MM.1S (cell line): ENCODE results near the gene NMRK2.
A peak's percentile ranks its signal among the peaks of the same experiment; 100 is the strongest.

Experiments
- DNase-seq: peaks from one replicate; pipeline ENCODE4 v3.0.0-alpha.2; 2015
- H2AFZ ChIP-seq: fragments of 300-600 bp; sonication (generic); 2 replicates; pipeline ENCODE4 v1.6.0; 2016; ENCODE audit warnings: antibody characterized with exemption, low read length
- H3F3A ChIP-seq: fragments of 300-600 bp; sonication (generic); 2 replicates; pipeline ENCODE4 v1.6.1; 2016; ENCODE audit warnings: mild to moderate bottlenecking, antibody characterized with exemption, low read length, moderate library complexity, mixed read lengths; ENCODE audit not compliant: insufficient read depth
- H3K27ac ChIP-seq: fragments of 300-600 bp; sonication (generic); 2 replicates; pipeline ENCODE4 v1.5.1; 2016; ENCODE audit warnings: mild to moderate bottlenecking, low read length
- H3K27me3 ChIP-seq: fragments of 300-600 bp; sonication (generic); replicated peaks from 2 replicates; pipeline ENCODE4 v1.6.0; 2016; ENCODE audit warnings: low read length; ENCODE audit not compliant: insufficient read depth
- H3K36me3 ChIP-seq: fragments of 300-600 bp; sonication (generic); replicated peaks from 2 replicates; pipeline ENCODE4 v1.6.1; 2016; ENCODE audit warnings: mild to moderate bottlenecking, low read length, mixed read lengths; ENCODE audit not compliant: insufficient read depth
- H3K4me1 ChIP-seq: fragments of 300-600 bp; sonication (generic); 2 replicates; pipeline ENCODE4 v1.6.1; 2016; ENCODE audit warnings: low read length, mixed read lengths
- H3K4me2 ChIP-seq: fragments of 300-600 bp; sonication (generic); 2 replicates; pipeline ENCODE4 v1.6.0; 2016; ENCODE audit warnings: low read depth, low read length
- H3K4me3 ChIP-seq: fragments of 300-600 bp; sonication (generic); 2 replicates; pipeline ENCODE4 v1.5.1; 2016; ENCODE audit warnings: low read length, mixed read lengths
- H3K79me2 ChIP-seq: fragments of 300-600 bp; sonication (generic); 2 replicates; pipeline ENCODE4 v1.6.1; 2016; ENCODE audit warnings: mixed run types, low read length, mixed read lengths
- H3K9ac ChIP-seq: fragments of 300-600 bp; sonication (generic); 2 replicates; pipeline ENCODE4 v1.6.1; 2016; ENCODE audit warnings: low read length, mixed read lengths
- H3K9me2 ChIP-seq: fragments of 300-600 bp; sonication (generic); replicated peaks from 2 replicates; pipeline ENCODE4 v1.6.1; 2016; ENCODE audit warnings: mild to moderate bottlenecking, low read length, mixed read lengths; ENCODE audit not compliant: insufficient read depth
- H3K9me3 ChIP-seq: fragments of 300-600 bp; sonication (generic); replicated peaks from 2 replicates; pipeline ENCODE4 v1.6.1; 2016; ENCODE audit warnings: mild to moderate bottlenecking, low read length, mixed read lengths; ENCODE audit not compliant: insufficient read depth
- H4K20me1 ChIP-seq: fragments of 300-600 bp; sonication (generic); 2 replicates; pipeline ENCODE4 v1.6.1; 2016; ENCODE audit warnings: mild to moderate bottlenecking, low read length, moderate library complexity, mixed read lengths; ENCODE audit not compliant: insufficient read depth
- CTCF ChIP-seq: fragments of 300-600 bp; sonication (generic); IDR thresholded peaks from 2 replicates; pipeline ENCODE4 v1.5.1; 2016; ENCODE audit warnings: antibody characterized with exemption, low read length, mixed read lengths
- EZH2 ChIP-seq: fragments of 300-600 bp; sonication (generic); optimal IDR thresholded peaks from 2 replicates; pipeline ENCODE3; 2017; ENCODE audit warnings: low read depth, mild to moderate bottlenecking, antibody characterized with exemption, low read length, mixed read lengths
- EZH2phosphoT487 ChIP-seq: fragments of 300-600 bp; sonication (generic); IDR thresholded peaks from 2 replicates; pipeline ENCODE4 v1.6.1; 2018; ENCODE audit warnings: antibody characterized with exemption, low read length

Gene NMRK2

DNA sequence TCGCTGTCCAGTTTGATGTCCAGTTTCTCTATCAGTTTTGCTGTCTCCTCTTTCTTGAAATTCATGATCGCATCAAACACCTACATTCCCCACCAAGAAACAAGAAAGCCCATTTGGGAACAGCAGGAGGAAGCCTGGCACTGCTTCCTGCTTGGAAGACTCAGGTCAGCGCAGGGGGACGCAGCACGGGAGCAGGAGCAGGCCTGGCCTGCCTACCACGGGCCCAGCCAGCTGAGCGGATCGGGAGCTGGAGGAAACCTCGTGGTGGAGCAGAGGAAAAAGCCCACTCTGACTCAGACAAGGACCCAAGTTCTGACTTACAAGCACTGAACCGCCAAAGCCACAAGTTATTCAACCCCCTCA lies 48.5 kb downstream of the NMRK2 start:
- no peak overlapping the region for H3K27ac ChIP-seq
- H3K9me2 ChIP-seq: no peaks in the 10 kb centered on the region
- H4K20me1 ChIP-seq: peaks cover 81% of the 10 kb centered on the region

DNA sequence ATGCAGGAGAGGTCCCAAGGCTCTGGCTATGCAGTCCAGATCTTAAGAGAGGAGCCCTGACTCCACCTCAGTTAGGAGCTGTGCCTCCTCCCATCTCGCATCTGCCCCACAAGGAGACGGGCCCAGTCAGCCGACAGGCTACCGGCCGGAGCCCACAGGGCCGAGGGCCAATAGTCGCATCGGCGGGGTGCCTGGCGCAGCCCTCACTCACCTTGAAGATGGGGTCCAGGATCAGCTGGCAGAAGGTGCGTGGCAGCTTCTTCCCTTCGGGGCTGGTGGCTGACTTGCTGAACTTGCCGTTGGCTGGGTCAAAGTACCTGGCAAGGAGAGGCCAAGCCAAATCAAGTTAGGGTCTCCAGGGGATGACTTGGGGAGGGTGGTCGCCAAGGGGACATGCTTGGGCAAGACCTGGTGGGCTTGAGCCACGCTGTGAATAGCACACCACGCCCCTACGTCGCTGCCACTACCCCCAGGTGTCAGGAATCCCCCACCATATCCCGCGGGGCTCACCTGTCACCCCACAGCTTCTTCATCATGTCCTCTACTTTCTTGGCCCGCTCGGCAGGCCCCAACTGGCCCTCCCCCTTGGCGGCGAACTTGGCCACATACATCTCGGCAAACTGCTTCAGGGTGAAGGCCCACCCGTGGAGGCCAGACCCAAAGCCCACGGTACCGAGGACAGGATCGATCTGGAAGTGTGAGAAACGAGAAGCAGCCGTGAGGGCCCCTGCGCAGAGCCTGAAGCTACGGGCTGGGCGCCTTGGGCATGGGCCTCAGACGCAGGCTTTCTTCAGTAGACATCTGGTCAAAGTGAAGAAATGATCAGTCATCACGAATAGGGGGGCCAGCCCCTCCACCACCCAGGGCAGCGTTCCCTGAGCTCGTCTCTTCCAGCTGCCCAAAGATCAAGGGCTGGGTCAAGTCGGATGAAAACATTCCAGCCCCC lies 49.1 kb downstream of the NMRK2 start:
- no peak overlapping the region for H3K4me3 ChIP-seq
- DNase-seq: no peak
- H3K9me3 ChIP-seq: no peaks in the 10 kb centered on the region
- peaks cover 8% of the 10 kb centered on the region for H3K4me1 ChIP-seq
- H2AFZ ChIP-seq: no peak overlapping the region
- TF ChIP-seq EZH2 (no peak), CTCF (no peak), EZH2phosphoT487 (no peak)
- peaks cover 81% of the 10 kb centered on the region for H3K79me2 ChIP-seq
- H3K4me2 ChIP-seq: no peak overlapping the region
- H3F3A ChIP-seq: peaks cover 86% of the 10 kb centered on the region
- no peaks in the 10 kb centered on the region for H3K9me2 ChIP-seq
- H3K9ac ChIP-seq: no peak overlapping the region
- H3K27ac ChIP-seq: no peak overlapping the region
- no peaks in the 10 kb centered on the region for H3K27me3 ChIP-seq
- peaks cover 73% of the 10 kb centered on the region for H3K36me3 ChIP-seq
- H4K20me1 ChIP-seq: peaks cover 74% of the 10 kb centered on the region

More for the DNA sequence above, 48.5 kb downstream of the NMRK2 start:
- Histone ChIP-seq H2AFZ (no peak overlapping the region), H3F3A (peaks cover 86% of the 10 kb centered on the region), H3K4me1 (peaks cover 8% of the 10 kb centered on the region), H3K27me3 (no peaks in the 10 kb centered on the region), H3K4me2 (no peak overlapping the region), H3K9me3 (no peaks in the 10 kb centered on the region), H3K36me3 (peaks cover 79% of the 10 kb centered on the region), H3K9ac (no peak overlapping the region), H3K79me2 (peaks cover 88% of the 10 kb centered on the region), H3K4me3 (no peak overlapping the region)
- DNase-seq: no peak
- TF ChIP-seq CTCF: no peak
- TF ChIP-seq EZH2phosphoT487: no peak
- TF ChIP-seq EZH2: no peak

GRCh38 chr19:3982701-3983541 lies 50.1 kb downstream of the NMRK2 start:
- Histone ChIP-seq H4K20me1 (peaks cover 65% of the 10 kb centered on the region), H3K4me3 (no peak overlapping the region), H3K79me2 (peaks cover 72% of the 10 kb centered on the region), H2AFZ (no peak overlapping the region), H3F3A (peaks cover 84% of the 10 kb centered on the region), H3K27me3 (no peaks in the 10 kb centered on the region), H3K36me3 (peaks cover 64% of the 10 kb centered on the region), H3K9ac (no peak overlapping the region), H3K9me3 (no peaks in the 10 kb centered on the region), H3K4me2 (peak overlapping the region; percentile 76), H3K9me2 (no peaks in the 10 kb centered on the region), H3K4me1 (peaks cover 8% of the 10 kb centered on the region), H3K27ac (no peak overlapping the region)
- TF ChIP-seq CTCF (no peak), EZH2phosphoT487 (no peak), EZH2 (no peak)
- DNase-seq: no peak
